Natural killer cell treated with Interleukin-12 subunit alpha and Interleukin-12 subunit beta and Interleukin-15 and Interleukin-18, amount 100 ng/mL, for 72 hours (primary cell): ENCODE data around the gene LRRK2. TPM values are rescaled to one million over a fixed set of nuclear protein-coding genes. Genes with fewer than 3 reads are reported as not detected.
"Not testable (repeated sequence)": the region's sequence is repeated elsewhere in the genome, so short reads cannot be mapped to it uniquely, and the experiment has no call there.

Source experiments
- ATAC-seq, 2 donors: fragments of 150-1000 bp; cut with Tn5 transposase in 1 of 2; sonication (Bioruptor Pico), chemical (Tn5 transposase) in 1 of 2; 2 replicates each; pipeline ENCODE4 v1.10.0; 2021
- DNase-seq: peaks from one replicate; pipeline ENCODE4 v3.0.0; 2022; ENCODE audit warnings: low spot score
- H3K27ac Mint-ChIP-seq, 2 donors: 1 replicate in 1 of 2; 2 replicates in 1 of 2; pipeline ENCODE4 v1.8.0; 2022; ENCODE audit warnings: mixed read lengths in 2 of 2, mild to moderate bottlenecking in 1 of 2, moderate library complexity in 1 of 2
- H3K27me3 Mint-ChIP-seq, 2 donors: 1 replicate in 1 of 2; 2 replicates in 1 of 2; pipeline ENCODE4 v1.8.0; 2022; ENCODE audit warnings: mixed read lengths in 2 of 2
- H3K36me3 Mint-ChIP-seq: one replicate; pipeline ENCODE4 v1.8.0; 2022; ENCODE audit warnings: mixed read lengths
- H3K4me1 Mint-ChIP-seq, 2 donors: 1 replicate in 1 of 2; 2 replicates in 1 of 2; pipeline ENCODE4 v1.8.0; 2022; ENCODE audit warnings: low read depth in 2 of 2, mixed read lengths in 2 of 2, mild to moderate bottlenecking in 1 of 2
- H3K4me3 Mint-ChIP-seq: one replicate; pipeline ENCODE4 v1.8.0; 2022; ENCODE audit warnings: mixed read lengths
- H3K9me3 Mint-ChIP-seq: 2 replicates; pipeline ENCODE4 v1.8.0; 2022; ENCODE audit warnings: mixed read lengths
- total RNA-seq, 2 donors: library from RNA; stranded (reverse); gene quantifications; one replicate each; pipeline ENCODE4 v1.2.3, GENCODE V29; 2022

LRRK2 gene
- total RNA-seq, 2 donors from 2014 or later: 0.29 to 0.47 TPM

DNA sequence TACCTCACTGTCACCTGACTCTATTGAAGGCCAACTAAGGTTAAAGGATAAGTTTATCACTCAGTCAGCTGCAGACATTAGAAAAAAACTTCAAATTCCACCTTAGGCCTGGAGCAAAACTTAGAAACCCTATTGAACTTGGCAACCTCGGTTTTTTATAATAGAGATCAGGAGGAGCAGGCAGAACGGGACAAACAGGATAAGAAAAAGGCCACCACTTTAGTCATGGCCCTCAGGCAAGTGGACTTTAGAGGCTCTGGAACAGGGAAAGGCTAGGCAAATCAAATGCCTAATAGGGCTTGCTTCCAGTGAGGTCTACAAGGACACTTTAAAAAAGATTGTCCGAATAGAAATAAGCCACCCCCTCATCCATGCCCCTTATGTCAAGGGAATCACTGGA, 162.5 kb downstream of the LRRK2 start:
- H3K36me3 Mint-ChIP-seq, H3K4me1 Mint-ChIP-seq, H3K4me3 Mint-ChIP-seq, H3K27me3 Mint-ChIP-seq, DNase-seq, H3K27ac Mint-ChIP-seq, ATAC-seq: not testable (repeated sequence)
- peaks cover 13% of the 10 kb centered on the region for H3K9me3 Mint-ChIP-seq

GRCh38 chr12:40390980-40391379, 166.2 kb downstream of the LRRK2 start:
- no peaks in the 10 kb centered on the region for H3K4me1 Mint-ChIP-seq
- DNase-seq (no peak), ATAC-seq (no peak)
- H3K9me3 Mint-ChIP-seq: peaks cover 9% of the 10 kb centered on the region
- no peak overlapping the region for H3K27ac Mint-ChIP-seq
- H3K36me3 Mint-ChIP-seq: no peaks in the 10 kb centered on the region
- H3K4me3 Mint-ChIP-seq: no peak overlapping the region
- H3K27me3 Mint-ChIP-seq: no peaks in the 10 kb centered on the region

GRCh38 chr12:40393026-40393425, 168.2 kb downstream of the LRRK2 start:
- no peaks in the 10 kb centered on the region for H3K27me3 Mint-ChIP-seq
- peaks cover 4% of the 10 kb centered on the region for H3K9me3 Mint-ChIP-seq
- H3K36me3 Mint-ChIP-seq: no peaks in the 10 kb centered on the region
- H3K4me1 Mint-ChIP-seq: no peaks in the 10 kb centered on the region
- H3K4me3 Mint-ChIP-seq: no peak overlapping the region
- no peak for ATAC-seq
- DNase-seq: no peak
- H3K27ac Mint-ChIP-seq: no peak overlapping the region

GRCh38 chr12:40399656-40400055, 174.9 kb downstream of the LRRK2 start:
- H3K27me3 Mint-ChIP-seq: no peaks in the 10 kb centered on the region
- no peak overlapping the region for H3K4me3 Mint-ChIP-seq
- H3K4me1 Mint-ChIP-seq: no peaks in the 10 kb centered on the region
- peaks cover 2% of the 10 kb centered on the region for H3K9me3 Mint-ChIP-seq
- ATAC-seq: no peak
- no peak for DNase-seq
- no peak overlapping the region for H3K27ac Mint-ChIP-seq
- no peaks in the 10 kb centered on the region for H3K36me3 Mint-ChIP-seq

DNA sequence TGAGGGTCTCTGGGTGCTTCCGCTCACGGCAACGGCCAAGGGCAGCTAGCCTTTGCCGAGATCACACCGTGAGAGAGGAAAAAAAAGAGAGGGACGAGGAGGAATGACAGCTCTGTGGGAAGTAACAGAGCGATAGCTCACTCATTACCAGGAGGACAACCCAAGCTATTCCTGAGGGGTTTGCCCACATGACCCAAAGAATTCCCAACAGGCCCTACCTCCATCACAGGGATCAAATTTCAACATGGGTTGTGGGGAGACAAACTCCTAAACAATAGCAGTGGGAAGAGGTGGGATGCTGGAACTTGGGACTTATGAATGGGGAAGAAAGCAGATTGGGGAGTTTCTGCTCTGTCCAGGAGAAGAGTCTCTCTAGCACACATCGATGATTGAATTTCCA, 180.6 kb downstream of the LRRK2 start:
- Mint-ChIP-seq H3K4me3 (no peak overlapping the region), H3K4me1 (no peaks in the 10 kb centered on the region), H3K36me3 (no peaks in the 10 kb centered on the region), H3K9me3 (no peaks in the 10 kb centered on the region), H3K27ac (no peak overlapping the region), H3K27me3 (no peaks in the 10 kb centered on the region)
- DNase-seq (no peak), ATAC-seq (no peak)

Other genes with a start within 250 kb of the LRRK2 start
- gene SLC2A13, start 118.9 kb upstream of the LRRK2 start, total RNA-seq: 1 to 10 TPM; 6.8 to 9.1 TPM